Thyroid gland (tissue), 4 donors: ENCODE data around the gene FLT4.

Source experiments
- CTCF ChIP-seq, 6 experiments: fragments of 200-600 bp in 3 of 6; fragments of 450-650 bp in 3 of 6; sonication (generic) in 3 of 6; IDR thresholded peaks; one replicate each; pipeline ENCODE4 v1.5.1; 2016 to 2019; ENCODE audit warnings: antibody characterized with exemption in 6 of 6, mild to moderate bottlenecking in 2 of 6, inconsistent platforms in 1 of 6, moderate library complexity in 1 of 6
- POLR2A ChIP-seq, 2 donors: fragments of 450-650 bp; IDR thresholded peaks; one replicate each; pipeline ENCODE4 v1.6.1; 2017; ENCODE audit warnings: antibody characterized with exemption in 2 of 2, mild to moderate bottlenecking in 2 of 2, moderate library complexity in 1 of 2

GRCh38 chr5:180595046-180595379 lies 54.4 kb downstream of the FLT4 start:
- no peak for TF ChIP-seq POLR2A (IDR thresholded peaks at IDR 0.05)
- no peak for TF ChIP-seq CTCF (IDR thresholded peaks at IDR 0.05)
